WI38 (cell line): ENCODE results near the gene FABP1.

Experiments
- H3K4me3 ChIP-seq: 2 replicates; pipeline ENCODE4 v1.5.1; 2011; ENCODE audit warnings: low read depth, mild to moderate bottlenecking, control low read depth, low read length
- CTCF ChIP-seq: IDR thresholded peaks from 2 replicates; pipeline ENCODE4 v1.5.1; 2012; ENCODE audit warnings: low read depth, mild to moderate bottlenecking, control low read depth, low read length

The FABP1 gene

DNA sequence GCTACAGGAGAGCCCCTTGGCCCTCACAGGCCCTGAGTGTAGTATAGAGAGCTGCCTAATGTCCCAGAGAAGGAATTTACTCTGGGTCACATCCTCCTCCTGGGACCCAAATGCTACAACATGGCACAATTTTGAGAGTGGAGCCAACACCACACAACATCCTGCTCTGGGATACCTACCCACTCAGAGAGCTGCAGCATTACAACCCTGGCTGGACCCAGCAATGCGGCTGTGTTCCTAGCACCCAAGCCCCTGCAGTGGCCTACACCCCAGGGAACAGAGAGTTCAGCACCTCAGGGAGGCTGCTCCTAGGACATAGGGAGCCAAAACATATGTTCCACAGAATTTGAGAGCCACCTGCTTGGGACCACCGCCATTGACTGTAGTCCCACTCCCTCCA lies 19.3 kb upstream of the FABP1 start:
- TF ChIP-seq CTCF: no peak
- no peak overlapping the region for H3K4me3 ChIP-seq

GRCh38 chr2:88146590-88146989 lies 18.7 kb upstream of the FABP1 start:
- TF ChIP-seq CTCF: no peak
- H3K4me3 ChIP-seq: no peak overlapping the region

- H3K4me3 ChIP-seq: no peak overlapping the region
- TF ChIP-seq CTCF: no peak
Observed at GRCh38 chr2:88144914-88145497, 17.1 kb upstream of the FABP1 start.

GRCh38 chr2:88144271-88144670 lies 16.4 kb upstream of the FABP1 start:
- no peak overlapping the region for H3K4me3 ChIP-seq
- TF ChIP-seq CTCF: no peak

- TF ChIP-seq CTCF: no peak
Observed at GRCh38 chr2:88141952-88142351, 14.1 kb upstream of the FABP1 start.

GRCh38 chr2:88139804-88140203 lies 11.9 kb upstream of the FABP1 start:
- TF ChIP-seq CTCF: no peak
- no peak overlapping the region for H3K4me3 ChIP-seq

More at GRCh38 chr2:88141952-88142351, 14.1 kb upstream of the FABP1 start:
- no peak overlapping the region for H3K4me3 ChIP-seq

GRCh38 chr2:88139203-88139702 lies 11.4 kb upstream of the FABP1 start:
- TF ChIP-seq CTCF: no peak
- H3K4me3 ChIP-seq: no peak overlapping the region
